Prostate gland (tissue), 2 donors: ENCODE data around the gene RASAL2.

Experiments
- POLR2A ChIP-seq: fragments of 450-650 bp; IDR thresholded peaks from one replicate; pipeline ENCODE4 v1.6.1; 2016; ENCODE audit warnings: antibody characterized with exemption, mild to moderate bottlenecking
- TF ChIP-seq, protein P1 (sequence below), 4 experiments: fragments of 200-600 bp in 2 of 4; fragments of 450-650 bp in 2 of 4; sonication (generic) in 2 of 4; IDR thresholded peaks; 1 replicate in 3 of 4; 2 replicates in 1 of 4; pipeline ENCODE4 v1.5.1; 2016 to 2019; ENCODE audit warnings: antibody characterized with exemption in 4 of 4, mild to moderate bottlenecking in 2 of 4, moderate library complexity in 2 of 4

GRCh38 chr1:178115260-178115659 is 21.4 kb downstream of the RASAL2 start:
- no peak for TF ChIP-seq POLR2A
- TF ChIP-seq, protein P1, sequence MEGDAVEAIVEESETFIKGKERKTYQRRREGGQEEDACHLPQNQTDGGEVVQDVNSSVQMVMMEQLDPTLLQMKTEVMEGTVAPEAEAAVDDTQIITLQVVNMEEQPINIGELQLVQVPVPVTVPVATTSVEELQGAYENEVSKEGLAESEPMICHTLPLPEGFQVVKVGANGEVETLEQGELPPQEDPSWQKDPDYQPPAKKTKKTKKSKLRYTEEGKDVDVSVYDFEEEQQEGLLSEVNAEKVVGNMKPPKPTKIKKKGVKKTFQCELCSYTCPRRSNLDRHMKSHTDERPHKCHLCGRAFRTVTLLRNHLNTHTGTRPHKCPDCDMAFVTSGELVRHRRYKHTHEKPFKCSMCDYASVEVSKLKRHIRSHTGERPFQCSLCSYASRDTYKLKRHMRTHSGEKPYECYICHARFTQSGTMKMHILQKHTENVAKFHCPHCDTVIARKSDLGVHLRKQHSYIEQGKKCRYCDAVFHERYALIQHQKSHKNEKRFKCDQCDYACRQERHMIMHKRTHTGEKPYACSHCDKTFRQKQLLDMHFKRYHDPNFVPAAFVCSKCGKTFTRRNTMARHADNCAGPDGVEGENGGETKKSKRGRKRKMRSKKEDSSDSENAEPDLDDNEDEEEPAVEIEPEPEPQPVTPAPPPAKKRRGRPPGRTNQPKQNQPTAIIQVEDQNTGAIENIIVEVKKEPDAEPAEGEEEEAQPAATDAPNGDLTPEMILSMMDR (IDR thresholded peaks at IDR 0.05) = no peak
